Non-pigmented ciliary epithelial cell (primary cell): ENCODE results near the gene CRYBA4.
A peak's percentile ranks its signal among the peaks of the same experiment; 100 is the strongest.

Source experiments
- DNase-seq: peaks from one replicate; pipeline ENCODE4 v3.0.0-alpha.2; 2010; ENCODE audit warnings: low read depth

Gene CRYBA4

DNA sequence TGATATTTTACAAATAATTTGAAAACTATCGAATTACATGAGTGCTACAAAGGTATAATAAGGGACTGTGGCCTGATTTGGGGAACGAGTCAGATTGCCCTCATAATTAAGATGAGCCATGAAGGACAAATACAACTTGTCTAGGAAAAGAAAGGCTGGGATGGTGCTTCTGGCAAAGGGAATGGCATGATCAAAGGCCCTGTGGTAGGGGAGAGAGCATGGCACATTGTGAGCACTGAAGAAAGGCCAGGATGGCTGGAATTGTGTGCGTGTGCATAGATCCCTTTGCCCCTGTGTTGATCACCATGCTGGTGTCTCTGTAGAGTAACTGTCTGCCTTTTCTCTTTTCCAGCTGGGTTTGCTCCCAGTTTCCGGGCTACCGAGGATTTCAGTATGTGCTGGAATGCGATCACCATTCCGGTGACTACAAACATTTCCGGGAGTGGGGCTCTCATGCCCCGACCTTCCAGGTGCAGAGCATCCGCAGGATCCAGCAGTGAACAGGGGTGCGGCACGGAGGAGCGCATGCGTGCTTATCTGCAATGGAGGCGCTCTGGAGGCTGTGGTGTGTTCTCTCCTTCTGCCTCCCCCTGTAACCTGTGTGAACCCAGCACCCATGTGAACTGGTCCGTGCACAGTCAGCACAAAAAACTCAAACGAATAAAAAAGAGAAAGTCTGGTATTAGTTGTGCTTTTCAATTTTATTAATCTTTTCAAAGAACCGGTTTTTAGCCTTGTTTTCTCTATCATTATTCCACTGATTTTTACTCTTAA is 8.4 kb downstream of the CRYBA4 start:
- no peak for DNase-seq

DNA sequence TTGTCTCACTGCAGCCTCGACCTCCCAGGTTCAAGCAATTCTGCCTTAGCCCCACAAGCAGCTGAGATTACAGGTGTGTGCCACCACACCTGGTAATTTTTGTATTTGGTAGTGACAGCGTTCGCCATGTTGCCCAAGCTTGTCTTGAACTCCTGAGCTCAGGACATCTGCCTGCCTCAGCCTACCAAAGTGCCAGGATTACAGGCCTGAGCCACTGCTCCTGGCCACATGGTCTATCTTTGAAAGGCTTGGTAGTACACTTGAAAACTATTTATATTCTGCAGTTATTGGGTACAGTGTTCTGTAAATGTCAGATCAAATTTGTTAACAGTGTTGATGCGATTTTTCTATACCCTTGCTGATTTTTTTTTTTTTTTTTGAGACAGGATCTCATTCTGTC is 9.5 kb downstream of the CRYBA4 start:
- no peak for DNase-seq

DNA sequence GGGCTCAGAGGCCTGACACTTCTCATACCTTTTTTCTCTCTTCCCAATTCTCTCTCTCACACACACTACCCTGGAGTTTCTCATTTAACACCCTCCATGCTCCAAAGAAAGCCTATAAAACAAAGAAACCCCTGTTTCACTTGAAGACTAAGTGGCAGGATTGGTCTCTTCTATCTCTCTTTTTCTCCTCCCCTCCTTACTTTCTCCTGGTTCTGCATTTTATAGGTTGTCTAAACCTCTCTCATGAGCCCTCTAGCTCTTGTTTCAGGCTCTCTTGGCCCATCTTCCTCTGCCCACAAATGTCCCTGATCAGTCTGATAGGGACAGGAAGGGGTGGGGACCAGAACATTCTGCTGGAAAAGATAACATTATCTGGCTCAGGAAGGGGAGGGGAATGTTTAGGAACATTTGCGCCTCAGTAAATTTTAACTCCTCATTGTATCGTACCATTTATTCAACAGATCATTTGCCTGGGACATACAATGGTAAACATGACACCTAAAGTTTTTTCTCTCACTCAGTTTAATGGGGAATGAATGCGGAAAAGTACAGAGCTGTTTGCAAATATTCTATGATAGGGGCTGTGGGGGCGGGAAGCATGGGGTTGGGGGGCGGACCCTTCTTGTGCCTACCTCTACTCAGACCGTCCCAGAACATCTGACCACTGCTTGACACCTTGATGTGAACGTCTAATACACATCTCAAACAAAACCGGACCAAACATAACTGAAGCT is 10.8 kb downstream of the CRYBA4 start:
- no peak for DNase-seq

DNA sequence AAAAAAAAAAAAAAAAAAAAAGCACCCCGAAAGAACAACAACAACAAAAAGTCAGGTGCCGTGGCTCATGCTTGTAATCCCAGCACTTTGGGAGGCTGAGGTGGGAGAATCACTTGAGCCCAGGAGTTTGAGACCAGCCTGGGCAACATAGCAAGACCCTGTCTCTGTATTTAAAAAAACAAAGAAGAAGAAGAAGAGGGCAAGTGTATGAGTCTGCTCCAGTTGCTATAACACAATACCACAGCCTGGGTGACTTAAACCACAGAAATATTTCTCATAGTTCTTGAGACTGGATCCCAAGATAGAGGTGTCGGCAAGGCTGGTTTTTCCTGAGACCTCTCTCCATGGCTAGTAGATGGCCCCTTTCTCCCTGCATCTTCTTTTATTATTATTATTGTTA is 12.4 kb downstream of the CRYBA4 start:
- no peak for DNase-seq

DNA sequence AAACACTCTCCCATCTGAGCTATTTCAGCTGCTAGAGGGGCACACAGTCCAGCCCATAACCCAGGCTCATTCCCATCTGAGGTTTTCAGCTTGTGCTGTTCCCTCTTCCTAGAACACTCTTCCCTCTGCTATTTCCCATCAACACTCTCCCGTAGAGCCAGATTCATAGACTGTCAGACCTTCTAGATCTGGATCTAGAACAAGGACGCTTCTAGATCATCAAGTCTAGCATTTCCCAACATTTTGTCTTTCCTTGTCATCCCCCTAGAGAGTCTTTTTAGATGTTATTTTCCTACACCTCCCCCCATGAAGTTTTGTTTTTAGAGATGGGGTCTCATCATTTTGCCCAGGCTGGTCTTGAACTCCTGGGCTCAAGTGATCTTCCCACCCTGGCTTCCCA is 13.4 kb downstream of the CRYBA4 start:
- DNase-seq, result no peak

DNA sequence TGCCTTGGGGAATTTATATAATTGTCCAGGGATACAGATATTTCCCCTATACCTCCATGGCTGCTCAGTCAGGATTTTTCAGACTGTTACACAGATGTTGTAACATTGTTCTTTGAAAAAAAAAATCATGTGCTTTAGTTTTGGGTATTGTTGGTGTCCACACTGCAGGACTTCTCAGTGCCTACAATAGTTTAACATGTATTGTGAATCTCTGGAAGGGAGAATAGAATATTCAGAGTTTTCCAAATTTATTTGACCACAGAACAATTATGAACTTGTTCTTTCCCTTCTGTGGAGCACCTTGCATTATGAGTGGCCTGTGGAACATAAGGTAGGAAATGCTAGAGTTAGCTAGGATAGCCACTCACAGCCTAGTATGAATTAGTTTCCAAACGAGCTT is 14.5 kb downstream of the CRYBA4 start:
- no peak for DNase-seq

DNA sequence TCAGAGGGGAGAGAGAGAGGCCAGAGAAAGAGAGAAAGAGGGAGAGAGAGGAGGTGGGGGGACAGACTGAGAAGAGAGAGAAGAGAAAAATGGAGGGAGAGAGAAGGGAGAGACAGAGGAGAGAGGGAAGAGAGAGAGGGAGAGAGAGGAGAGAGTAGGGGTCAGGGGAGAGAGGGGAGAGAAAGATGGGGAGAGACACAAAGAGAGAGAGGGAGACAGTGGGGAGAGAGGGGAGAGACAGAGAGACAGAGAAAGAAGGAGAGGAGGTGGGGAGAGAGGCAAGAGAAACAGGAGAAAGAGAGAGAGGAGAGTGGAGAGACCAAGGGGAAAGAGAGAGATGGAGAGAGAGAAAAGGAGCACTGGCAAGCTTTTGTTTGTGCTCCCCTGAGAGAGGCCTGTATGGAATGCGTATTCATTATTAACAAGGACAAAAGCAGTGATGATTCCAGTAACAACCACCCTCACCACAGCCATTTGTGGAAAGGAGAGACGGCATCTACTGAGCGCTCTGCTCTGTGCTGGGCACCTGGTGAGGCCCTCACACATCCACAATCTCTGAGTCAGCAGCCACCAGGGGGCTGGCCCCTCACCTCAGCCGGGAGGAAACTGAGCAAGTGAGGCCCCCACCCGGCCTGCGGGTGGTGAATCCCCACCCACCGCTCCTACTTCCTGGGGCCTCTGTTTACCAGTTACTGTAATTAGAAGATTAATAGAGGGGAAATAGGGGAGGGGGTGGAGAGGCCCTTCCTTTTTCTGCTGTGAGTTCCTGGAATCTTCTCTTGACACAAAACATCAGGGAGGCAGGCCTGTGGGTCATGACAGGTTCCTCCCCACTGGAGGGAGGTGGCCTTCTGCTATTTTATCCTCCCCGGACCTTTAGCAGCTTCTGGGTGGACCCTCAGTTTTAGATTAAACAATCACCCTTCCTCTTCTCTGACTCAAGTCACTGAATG is 21.0 kb downstream of the CRYBA4 start:
- DNase-seq, result no peak

DNA sequence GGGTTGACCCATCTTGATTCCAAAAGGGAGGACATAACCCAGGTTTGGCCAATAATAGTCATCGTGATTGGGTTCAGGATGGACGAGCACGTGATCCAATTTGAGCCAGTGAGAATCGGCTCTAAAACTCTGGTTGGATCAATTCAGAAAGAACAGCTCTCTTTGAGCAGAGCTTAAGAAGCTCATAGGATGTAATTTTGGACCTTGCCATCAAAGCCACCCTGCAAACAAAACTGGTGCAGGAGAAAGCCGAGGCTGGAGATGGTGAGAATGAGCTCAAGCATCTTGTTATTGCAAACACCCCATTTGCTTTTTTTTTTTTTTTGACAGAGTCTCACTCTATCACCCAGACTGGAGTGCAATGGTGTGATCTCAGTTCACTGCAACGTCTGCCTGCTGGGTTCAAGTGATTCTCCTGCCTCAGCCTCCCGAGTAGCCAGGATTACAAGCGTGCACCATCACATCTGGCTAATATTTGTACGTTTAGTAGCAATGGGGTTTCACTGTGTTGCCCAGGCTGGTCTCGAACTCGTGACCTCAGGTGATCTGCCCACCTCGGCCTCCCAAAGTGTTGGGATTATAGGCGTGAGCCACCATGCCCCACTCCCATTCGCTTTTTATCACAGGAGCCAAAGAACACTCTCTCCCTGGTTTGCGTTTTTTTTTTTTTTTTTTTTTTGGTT is 21.8 kb downstream of the CRYBA4 start:
- no peak for DNase-seq

DNA sequence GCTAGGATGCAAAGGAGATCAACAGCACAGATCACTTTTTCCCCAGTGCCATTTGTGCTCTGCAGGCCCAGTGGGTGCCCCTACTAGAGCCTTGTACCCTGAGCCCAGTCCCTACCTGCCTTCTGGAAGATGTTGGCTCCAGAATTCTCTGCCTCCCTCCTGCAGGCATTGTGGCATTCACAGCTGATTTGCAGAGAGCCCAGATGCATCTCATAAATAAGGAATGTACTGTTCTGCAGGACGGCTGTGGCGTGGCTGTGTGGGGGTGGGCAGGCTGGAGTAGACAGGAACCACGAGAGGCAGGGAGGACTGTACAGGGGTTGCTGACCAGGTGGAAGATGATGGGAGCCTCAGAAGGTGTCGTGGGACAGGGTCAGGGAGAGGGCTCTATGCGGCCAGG is 24.4 kb downstream of the CRYBA4 start:
- DNase-seq, result no peak

DNA sequence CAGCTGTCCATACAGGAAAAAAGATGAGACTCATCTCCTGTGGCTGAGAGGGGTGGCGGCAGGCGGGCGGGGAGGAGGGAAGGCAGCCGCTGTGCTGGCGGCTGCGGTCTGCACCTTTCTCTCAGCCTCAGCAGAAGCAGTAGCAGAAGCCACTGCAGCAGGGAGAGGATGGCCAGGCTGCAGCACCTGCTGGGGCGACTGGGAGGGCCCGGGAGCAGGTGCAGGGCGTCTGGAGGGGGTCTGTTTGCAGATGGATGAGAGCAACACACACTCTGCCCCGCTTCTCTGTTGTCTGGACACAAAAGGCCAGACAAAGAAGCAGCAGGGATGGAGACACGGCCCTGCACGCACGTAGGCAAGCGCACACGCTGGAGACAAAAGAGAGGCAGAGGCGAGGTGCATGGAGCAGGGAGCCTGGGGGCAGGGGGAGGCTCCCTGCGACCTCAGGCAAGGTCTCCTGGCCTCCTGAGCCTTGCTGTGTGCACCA is 26.3 kb downstream of the CRYBA4 start:
- no peak for DNase-seq

DNA sequence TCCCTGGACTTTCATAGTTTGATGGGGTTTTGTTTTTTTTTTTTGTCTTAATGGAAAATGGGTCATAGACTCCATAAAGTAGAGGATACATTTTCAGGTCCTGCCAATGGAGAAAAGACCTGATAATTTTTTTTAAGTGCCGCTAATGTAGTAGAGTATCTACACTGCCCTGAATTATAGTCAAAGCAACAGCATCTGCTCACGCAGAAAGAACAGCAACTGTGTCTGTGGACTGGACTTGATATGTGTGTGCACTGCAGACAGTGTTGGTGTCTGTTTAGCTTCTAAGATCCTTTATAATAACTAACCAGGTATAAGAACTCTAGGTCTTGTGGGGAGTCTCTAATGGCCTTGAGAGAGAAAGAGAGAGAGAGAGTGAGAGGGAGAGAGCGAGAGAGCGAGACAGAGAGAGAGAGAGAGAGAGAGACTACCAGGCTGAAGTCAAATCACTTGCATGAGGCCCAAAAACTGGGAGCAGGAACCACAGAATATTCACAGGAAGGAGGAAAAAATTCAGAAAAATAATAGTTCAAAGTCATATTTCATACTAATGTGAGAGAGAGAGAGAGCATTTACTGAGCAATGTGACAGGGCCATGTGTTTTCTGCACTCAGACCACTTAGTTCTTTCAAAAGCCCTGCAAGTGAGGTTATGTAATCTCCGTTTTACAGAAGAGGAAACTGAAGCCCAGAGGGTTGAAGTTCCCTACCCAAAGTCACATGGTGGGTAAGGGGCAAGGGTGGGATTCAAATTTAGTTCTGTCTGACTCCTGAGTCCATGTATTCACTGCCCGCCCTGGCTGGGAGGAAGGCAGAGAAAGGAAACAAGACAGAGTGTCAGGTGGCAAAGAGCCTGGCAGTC is 27.0 kb downstream of the CRYBA4 start:
- DNase-seq, result no peak

DNA sequence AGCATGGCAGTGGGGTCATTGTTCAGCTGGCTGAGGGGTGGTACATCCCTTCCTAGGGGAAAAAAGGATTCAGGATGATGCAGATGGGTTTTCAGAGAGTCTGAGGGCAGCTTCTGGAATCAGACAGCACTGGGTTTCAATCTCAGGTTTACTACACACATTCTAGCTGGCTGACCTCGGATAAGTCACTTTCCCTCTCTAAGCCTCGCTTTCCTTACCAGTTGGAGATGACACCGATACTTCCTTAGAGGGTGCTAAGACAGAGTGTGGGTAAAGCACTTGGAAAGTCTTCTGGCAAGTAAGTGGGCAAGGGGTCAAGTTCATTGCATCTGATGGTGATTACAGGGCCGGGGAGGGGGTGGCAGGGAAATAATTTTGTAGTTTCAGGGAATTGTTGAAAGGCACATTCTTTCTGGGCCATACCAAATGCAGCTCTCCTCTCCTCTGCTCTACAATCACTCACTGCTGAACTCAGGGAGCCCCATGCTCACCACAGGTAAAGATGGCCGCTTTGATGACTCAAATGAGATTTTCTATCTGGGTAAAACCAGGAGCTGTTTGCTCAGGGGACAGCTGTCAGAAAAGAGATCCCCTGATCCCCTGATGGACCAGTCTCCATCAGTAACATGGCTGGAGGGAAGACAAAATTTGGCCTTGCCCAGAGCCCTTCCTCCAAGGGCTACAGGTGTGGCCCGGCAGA is 29.1 kb downstream of the CRYBA4 start:
- DNase-seq, result no peak

DNA sequence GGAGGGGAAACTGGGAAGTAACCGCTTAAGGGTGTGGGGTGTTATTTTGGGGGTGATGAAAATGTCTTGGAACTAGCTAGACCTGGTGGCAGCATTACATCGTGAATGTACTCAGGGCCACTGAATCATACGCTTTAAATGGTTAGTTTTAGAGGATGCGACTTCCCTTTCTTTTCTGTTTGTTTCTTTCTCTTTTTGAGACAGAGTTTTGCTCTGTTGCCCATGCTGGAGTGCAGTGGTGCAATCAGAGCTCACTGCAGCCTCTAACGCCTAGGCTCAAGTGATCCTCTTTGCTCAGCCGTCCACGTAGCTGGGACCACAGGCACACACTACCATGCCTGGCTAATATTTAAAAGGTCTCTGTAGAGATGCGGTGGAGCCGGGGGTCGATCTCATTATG is 30.1 kb downstream of the CRYBA4 start:
- no peak for DNase-seq

DNA sequence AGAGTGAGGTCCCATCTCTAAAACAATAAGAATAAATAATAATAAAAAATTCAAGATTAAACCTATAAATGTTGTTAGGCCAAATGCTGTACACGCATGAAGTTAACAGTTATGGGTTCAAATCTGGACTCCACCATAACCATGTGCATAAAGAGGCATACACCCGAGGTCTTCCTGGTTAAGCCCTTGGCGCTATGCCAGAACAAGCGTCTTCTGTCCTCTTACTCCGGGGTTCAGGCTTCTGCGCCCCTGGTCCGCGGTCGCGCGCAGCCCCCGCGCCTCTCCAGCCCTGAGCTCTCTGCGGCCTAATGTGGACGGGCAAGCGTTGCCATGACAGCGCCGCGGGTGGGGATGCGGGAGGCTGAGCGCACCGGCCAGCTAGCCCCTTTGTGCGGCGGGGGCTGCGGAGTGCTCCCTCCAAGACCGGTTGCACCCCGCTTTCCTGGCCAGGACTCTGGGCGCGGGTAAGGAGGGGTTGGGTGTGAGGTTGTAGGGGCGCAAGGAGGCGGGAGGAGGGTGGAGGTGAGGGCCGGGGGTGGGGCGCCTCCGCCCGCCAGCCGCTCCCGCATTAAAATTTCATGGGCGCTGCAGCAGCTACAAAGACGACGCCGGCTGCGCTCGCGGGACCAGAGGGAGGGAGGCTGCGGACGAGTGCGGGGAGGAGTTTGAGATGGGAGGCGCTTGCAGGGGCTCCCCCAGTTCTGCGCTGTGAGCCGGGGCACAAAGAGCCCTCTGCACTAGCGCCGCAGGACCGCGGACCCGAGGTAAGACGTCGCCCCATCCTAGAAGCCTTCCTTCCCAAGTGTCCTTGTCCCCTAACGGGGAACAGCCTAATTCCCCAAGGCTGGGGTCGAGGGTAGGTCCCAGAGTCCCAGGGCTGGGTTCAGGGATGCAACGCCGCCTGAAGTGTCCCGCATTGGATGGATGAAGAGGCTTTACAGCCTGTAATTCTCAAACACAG is 35.4 kb downstream of the CRYBA4 start, which contains the start of gene MIAT:
Gene MIAT (plus strand): TSS at position 698 of the 961 bp plus-strand sequence.
- no peak for DNase-seq

DNA sequence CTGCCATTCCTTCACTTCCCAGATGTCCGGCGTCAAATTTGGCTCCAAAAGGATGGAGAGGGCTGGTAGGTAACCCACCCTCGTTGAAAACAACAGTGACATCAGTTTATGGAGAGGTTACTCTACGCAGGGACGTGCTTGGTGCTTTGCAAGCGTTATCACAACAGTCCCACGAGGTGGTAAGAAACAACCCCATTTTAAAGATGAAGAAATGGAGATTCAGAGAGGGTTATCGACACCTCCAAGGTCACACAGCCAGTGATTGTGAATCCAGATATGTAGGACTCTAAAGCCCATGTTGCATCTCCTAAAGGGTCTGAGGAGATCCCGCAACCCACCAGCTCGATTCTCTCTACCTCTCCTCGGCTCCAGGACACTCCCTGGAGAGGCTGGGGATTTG is 36.4 kb downstream of the CRYBA4 start:
- no peak for DNase-seq

DNA sequence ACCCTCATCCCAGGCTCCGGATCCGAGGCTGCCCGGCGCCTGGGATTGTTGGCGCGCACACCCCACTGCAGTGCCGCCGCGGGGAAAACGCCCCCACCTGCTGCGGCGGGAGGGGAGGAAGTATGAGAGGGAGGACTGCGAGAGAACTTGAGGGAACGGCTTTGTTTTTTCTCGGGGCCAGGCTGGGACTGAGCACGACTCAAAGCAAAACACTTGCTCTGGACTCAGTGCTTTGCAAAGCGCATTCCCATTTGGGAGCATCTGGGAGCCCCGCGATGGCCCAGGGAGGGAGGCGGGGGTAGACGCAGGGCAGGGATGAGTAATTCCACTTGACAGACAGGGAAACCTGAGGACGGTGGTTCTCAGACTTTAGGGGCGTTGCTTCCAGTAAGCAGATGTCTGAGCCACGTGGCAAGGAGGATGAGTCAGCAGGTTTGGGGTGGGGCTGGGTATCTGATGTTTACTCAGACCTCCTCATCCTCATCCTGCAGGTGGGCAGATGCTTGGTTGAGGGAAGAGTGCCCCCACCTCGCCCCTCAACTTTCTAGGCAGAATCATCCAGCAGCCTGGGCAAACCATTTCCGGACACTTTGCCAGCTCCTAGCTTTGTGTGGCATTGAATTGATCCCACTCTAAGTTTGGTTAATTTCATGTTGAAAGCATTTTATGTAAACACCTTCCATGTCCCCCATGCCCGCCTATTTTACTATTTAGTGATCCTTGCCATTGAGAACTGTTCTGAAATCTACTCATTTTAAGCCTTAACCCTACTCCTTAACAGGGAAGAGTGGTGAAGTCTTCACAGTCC is 37.1 kb downstream of the CRYBA4 start:
- peak; percentile 85 for DNase-seq

DNA sequence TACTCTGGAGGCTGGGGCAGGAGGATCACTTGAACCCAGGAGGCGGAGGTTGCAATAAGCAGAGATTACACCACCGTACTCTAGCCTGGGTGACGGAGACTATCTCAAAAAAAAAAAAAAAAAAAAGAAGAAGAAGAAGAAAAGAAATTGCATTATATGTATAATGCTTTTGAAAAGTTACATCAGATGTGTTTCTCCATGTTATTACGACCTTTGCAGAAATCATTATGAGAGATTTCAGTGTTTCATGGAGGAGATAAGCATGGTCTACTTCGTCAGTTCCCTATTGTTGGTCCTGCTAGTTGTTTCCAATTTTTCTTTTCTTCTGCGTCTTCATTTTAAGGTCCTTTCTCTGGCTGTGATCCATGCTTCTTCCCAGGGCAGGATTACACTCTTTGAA is 38.6 kb downstream of the CRYBA4 start:
- no peak for DNase-seq

DNA sequence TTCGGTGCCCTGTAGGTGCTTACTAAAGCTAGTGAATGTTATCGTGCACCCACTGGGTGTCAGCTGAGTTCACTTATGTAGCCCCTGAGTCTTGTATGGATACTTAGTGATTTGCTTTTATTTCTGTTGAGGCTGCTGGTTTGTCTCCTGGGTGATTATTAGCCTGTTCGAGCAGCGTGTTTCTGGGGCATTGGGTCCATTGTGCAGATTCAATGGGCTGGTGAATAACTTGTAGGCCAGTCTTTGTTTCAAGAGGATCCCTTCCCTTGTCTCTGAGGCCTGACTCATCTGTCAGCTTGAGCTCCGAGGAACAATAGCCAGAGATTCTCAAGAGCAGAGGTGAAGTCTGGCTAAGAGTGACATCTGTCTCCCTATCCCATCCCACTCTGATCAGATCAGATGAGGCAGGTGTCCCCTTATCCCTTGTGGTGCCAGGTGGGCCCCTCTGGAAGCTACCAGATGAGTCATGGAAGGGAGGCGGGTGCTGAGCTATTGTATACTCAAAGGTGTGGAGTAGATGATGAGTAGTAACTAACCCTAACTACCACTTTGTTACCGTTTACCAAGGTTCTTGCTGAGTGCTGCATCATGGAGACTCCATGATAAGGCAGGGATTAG is 39.3 kb downstream of the CRYBA4 start:
- DNase-seq, result no peak
